Measurements from ENCODE around the gene FBXW11.

GRCh38 chr5:171955761-171956160, 50.7 kb downstream of the FBXW11 start:
- TF ChIP-seq CTCF (IDR thresholded peaks at IDR 0.05) (no peak), POLR2A (IDR thresholded peaks at IDR 0.05) (no peak)
